Hindlimb muscle (tissue), 1 donor: Measurements from ENCODE around the gene TRAPPC2. TPM values are rescaled to one million over a fixed set of nuclear protein-coding genes. Genes with fewer than 3 reads are reported as not detected.
"Not testable (repeated sequence)": the region's sequence is repeated elsewhere in the genome, so short reads cannot be mapped to it uniquely, and the experiment has no call there.

Experiments
- DNase-seq: peaks from one replicate; pipeline ENCODE4 v3.0.0-alpha.2; 2013
- polyA plus RNA-seq: library from polyadenylated mRNA; unstranded; fragments of 120-200 nt; gene quantifications from one replicate; pipeline ENCODE4 v1.2.1, GENCODE V29; 2013; ENCODE audit not compliant: insufficient read length

The TRAPPC2 gene
- polyA plus RNA-seq, 1 donor: 10.4 TPM

GRCh38 chrX:13697976-13698375 is 36.4 kb downstream of the TRAPPC2 start:
- DNase-seq: no peak

- no peak for DNase-seq
Measured at GRCh38 chrX:13697455-13697854, 37.0 kb downstream of the TRAPPC2 start.

- no peak for DNase-seq
Measured at GRCh38 chrX:13695601-13696115, 38.8 kb downstream of the TRAPPC2 start.

- no peak for DNase-seq
Measured at GRCh38 chrX:13694983-13695382, 39.4 kb downstream of the TRAPPC2 start.

GRCh38 chrX:13694359-13694758 is 40.1 kb downstream of the TRAPPC2 start:
- no peak for DNase-seq

- no peak for DNase-seq
Measured at GRCh38 chrX:13693341-13693961, 41.0 kb downstream of the TRAPPC2 start.

GRCh38 chrX:13692771-13693231 is 41.6 kb downstream of the TRAPPC2 start:
- DNase-seq: no peak

GRCh38 chrX:13691841-13692371 is 42.5 kb downstream of the TRAPPC2 start:
- no peak for DNase-seq

- no peak for DNase-seq
Measured at GRCh38 chrX:13690836-13691235, 43.6 kb downstream of the TRAPPC2 start.

GRCh38 chrX:13689741-13690211 is 44.6 kb downstream of the TRAPPC2 start:
- peak; percentile 28 for DNase-seq

- DNase-seq: peak; percentile 83
Measured at GRCh38 chrX:13688958-13689740, 45.3 kb downstream of the TRAPPC2 start, which contains the start of gene RAB9A. Gene RAB9A (plus strand): TSS chrX:13689128. CDS start chrX:13708747, 19,619 bp downstream.

- no peak for DNase-seq
Measured at GRCh38 chrX:13688384-13688957, 45.9 kb downstream of the TRAPPC2 start.

- DNase-seq: no peak
Measured at GRCh38 chrX:13687203-13687602, 47.2 kb downstream of the TRAPPC2 start.

GRCh38 chrX:13685126-13685763 is 49.2 kb downstream of the TRAPPC2 start:
- DNase-seq: no peak

GRCh38 chrX:13684361-13684760 is 50.1 kb downstream of the TRAPPC2 start:
- DNase-seq: no peak

- no peak for DNase-seq
Measured at GRCh38 chrX:13681595-13681994, 52.8 kb downstream of the TRAPPC2 start.

GRCh38 chrX:13679700-13680099 is 54.7 kb downstream of the TRAPPC2 start:
- DNase-seq: not testable (repeated sequence)

- no peak for DNase-seq
Measured at GRCh38 chrX:13676885-13677284, 57.5 kb downstream of the TRAPPC2 start.

- DNase-seq: no peak
Measured at GRCh38 chrX:13673016-13673415, 61.4 kb downstream of the TRAPPC2 start.

- DNase-seq: no peak
Measured at GRCh38 chrX:13670197-13670596, 64.2 kb downstream of the TRAPPC2 start.

- not testable (repeated sequence) for DNase-seq
Measured at GRCh38 chrX:13669755-13670154, 64.7 kb downstream of the TRAPPC2 start.

GRCh38 chrX:13669246-13669737 is 65.1 kb downstream of the TRAPPC2 start:
- DNase-seq: no peak
